Glomerular visceral epithelial cell (primary cell): ENCODE measurements around the gene ZNF79.

Source experiments
- DNase-seq: peaks from one replicate; pipeline ENCODE4 v3.0.0-alpha.2; 2016; ENCODE audit errors: extremely low spot score

The ZNF79 gene

DNA sequence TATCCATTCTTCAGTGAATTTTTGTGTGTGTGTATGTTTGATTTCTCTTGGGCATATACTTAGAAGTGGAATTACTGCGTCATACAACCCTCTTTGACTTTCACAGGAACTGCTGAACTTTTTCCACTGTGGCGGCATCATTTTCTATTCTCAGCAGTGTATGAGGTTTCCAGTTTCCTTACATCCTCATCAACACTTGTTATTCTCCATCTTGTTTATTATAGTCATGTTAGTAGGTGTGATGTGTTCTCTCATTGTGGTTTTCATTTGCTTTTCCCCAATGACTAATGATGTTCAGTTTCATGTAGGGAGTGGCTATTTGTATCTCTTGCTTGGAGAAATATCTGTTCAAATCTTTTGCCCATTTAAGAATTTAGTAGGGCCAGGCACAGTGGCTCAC, 2.6 kb downstream of the ZNF79 start:
- no peak for DNase-seq

DNA sequence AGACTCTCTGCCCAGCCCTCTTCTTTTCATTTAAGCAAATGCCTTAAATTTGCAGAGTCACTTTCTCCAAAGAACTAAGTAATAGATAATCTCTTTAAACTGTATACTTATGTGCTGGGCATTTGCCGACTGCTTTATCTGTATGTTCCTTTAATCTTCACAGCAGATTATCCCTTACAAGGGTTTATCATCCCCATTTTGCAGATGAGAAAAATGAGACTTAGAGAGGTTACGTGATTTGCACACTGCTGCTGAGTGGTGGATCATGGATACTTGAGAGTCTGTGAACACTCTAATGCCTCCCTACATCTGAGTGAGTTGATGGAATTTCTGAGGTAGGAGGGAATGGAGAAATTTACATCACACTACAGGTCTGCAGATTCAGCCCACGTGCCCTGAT, 4.2 kb downstream of the ZNF79 start:
- DNase-seq, result no peak

DNA sequence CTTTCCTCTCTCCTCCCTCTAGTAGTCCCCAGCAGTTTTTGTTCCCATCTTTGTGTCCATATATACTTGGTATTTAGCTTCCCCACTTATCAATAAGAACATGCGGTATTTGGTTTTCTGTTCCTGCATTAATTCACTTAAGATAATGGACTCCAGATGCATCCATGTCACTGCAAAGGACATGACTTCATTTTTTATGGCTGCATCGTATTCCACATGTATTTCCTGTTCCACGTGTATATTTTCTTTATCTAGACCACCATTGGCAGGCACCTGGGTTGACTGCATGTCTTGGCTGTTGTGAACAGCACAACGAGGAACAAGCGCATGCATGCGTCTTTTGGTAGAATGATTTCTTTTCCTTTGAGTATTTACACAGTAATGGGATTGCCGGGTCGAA, 6.2 kb downstream of the ZNF79 start:
- no peak for DNase-seq

DNA sequence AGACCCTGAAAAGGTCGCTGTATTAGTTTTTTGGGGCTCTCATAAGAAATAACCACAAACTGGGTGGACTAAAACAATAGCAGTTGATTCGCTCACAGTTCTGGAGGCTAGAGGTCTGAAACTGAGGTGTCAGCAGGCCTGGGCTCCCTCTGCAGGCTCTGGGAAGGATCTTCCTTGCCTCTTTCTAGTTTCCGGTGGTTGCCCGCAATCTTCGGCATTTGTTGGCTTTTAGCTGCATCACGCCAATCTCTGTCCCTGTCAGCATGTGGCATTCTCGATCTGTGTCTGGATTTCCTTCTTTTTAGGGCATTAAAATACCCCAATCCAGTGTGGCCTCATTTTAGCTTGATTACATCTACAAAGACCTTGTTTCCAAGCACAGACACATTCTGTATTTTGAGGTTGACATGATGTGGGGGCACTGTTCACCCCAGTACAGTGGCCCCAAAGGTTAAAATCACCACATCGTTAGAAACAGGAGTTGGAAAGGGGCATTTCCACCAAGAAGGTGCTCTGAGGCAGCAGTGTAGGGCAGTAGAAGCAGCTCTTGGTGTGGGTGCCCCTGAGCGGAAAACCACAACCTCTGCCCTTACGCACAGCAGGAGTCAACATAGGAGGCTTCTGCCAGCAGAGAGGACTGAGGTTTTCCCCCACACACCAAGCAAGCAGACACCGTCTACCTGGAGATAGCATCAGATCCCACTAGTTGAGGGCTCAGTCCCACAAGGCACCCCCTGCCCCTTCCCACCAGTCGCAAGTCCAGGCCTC, 13.5 kb downstream of the ZNF79 start:
- DNase-seq, result no peak

DNA sequence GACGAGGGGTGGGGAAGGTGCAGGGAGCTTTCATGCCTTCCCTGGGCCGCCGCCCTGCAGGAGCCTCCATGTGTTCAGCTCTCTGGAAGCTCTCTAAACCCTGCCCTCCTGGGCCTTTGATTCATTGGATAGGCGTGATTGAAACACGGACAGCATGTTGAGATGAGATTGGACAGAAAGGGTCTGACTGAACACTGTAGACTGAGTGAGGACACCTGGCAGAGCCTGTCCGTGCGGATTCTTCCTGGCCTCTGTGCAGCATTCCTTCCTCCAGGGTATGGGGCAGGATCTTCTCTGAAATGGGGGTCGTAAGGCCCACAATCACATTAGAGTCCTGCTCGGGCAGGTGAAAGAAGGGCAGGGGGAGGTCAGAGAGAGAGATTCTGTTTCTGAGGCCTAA, 14.2 kb downstream of the ZNF79 start:
- no peak for DNase-seq

DNA sequence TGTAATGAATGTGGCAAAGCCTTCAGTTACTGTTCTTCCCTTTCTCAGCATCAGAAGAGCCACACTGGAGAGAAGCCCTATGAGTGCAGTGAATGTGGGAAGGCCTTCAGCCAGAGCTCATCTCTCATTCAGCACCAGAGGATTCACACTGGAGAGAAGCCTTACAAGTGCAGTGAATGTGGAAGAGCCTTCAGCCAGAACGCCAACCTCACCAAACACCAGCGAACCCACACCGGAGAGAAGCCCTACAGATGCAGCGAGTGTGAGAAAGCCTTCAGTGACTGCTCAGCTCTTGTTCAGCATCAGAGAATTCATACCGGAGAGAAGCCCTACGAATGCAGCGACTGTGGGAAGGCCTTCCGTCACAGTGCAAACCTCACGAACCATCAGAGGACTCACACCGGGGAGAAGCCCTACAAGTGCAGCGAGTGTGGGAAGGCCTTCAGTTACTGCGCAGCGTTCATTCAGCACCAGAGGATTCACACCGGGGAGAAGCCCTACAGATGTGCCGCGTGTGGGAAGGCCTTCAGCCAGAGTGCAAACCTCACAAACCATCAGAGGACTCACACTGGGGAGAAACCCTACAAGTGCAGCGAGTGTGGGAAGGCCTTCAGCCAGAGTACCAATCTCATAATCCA, 20.2 kb downstream of the ZNF79 start:
- no peak for DNase-seq

DNA sequence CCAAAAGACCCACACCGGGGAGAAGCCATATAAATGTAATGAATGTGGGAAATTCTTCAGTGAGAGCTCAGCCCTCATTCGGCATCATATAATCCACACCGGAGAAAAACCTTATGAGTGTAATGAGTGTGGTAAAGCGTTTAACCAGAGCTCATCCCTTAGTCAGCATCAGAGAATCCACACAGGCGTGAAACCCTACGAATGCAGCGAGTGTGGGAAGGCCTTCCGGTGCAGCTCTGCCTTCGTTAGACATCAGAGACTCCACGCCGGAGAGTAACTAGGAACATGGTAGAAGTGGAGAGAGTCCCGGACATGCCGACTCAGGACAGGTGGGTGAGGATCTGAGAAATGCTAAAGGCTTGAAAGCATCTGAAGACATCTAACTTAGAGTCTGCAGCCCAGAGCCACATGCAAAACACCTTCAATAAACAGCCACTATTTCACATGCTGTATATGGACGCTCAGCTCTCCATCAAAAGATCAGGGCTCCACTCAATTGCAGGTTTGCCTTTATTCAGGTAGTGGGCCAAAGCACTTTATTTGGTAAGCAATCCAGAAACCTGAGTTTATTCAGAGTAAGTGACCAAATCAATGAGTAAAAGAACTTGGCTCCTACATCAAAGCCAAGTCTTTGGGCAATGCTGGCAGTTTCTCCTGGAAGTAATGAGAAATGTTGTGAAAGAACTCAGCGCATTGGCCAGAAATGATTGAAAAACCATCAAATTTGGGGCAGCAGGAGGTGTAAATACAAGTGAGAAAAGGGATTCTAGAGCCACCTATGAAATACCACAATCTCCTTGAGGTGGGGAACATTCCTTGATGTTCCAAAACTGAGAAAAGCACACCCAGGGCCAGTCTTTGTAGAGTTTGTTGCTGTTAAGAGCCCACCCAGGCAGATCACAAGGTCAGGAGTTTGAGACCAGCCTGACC, 21.0 kb downstream of the ZNF79 start:
- DNase-seq, result peak; percentile 15

DNA sequence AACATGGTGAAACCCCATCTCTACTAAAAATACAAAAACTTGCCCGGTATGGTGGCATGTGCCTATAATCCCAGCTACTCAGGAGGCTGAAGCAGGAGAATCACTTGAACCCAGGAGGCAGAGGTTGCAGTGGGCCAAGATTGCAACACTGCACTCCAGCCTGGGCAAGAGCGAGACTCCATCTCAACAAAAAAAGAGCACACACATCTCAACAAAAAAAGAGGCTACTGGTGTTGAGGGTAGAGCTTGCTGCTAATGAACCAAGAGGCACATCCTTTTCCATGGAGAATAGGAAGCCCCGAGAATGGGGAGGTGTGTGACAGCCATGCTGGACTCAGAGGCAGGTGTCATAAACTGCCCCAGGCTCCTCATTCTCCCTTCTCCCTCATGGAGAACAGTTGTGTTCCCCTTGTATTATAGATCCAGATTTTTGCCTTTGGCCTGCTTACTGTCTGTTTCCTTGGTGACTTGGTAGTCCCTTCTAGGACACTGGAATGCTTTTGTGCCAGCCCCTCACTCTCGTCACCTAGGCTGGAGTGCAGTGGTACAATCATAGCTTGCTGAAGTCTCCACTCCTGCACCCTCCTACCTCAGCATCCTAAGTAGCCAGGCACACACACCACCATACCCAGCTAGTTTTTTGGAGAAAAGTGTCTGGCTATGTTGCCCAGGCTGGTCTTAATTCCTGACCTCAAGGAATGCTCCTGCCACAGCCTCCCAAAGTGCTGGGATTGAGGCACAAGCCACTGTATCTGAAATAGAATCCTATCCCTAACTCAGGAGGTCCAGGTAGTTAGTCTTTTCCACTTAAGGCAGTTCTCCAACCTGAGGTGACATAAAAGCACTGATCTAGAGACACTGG, 21.9 kb downstream of the ZNF79 start:
- DNase-seq, result peak; percentile 18

DNA sequence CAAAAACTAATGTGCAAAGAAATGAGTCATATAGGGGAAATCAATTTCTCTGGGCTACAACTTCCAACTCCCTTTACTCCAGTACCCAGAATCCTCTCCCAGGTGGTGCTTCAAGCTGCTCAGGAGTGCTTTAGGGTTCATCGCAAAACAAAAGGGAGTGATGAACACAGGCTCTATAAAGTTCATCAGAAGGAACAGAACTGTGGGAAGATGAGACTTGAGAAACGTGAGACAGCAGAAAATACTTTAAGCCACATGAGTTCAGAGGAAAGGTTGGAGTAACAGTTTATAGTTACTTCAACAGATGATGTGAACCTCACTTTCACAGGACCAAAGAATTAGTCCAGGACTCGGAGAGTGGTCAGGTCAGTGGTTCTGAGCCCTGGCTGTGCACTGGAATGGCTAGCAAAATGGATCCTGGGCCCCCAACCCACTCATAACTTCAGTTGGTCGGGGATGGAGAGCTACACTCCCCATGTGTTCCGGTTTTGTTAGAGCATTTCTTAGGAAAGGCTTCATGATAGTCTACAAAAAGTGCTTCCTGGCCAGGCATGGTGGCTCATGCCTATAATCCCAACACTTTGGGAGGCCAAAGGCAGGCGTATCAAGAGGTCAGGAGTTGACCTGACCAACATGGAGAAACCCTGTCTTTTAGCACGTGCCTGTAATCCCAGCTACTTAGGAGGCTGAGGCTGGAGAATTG, 22.7 kb downstream of the ZNF79 start:
- no peak for DNase-seq

DNA sequence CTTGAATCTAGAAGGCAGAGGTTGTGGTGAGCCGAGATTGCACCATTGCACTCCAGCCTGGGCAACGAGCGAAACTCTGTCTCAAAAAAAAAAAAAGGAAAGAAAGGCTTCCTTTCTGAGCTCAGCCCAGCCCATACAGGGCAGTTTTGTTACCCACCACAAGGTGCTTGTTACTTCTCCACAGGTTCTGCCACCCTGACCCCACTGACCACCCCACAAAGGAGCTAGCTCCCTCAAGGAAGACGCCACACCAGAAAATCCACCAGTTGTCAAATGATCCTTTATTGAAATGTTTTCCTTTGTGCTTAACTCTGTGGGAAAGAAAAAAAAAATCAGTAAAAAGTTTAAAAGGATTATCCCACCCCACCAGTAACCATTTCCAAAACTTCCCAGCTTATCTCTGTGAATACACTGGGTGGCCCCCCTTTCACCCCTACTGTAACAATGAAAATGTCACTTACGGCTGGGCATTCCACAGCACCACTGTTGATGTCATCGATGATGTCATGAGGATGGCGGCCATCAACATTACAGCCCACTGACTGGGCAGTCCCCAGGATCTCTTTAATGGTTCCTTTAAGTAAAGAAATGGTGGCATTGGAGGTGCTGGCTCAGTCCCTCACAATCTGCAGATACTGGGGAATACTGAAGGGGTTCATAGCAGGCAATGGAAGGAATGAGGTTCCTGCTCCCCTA, 23.4 kb downstream of the ZNF79 start:
- no peak for DNase-seq

DNA sequence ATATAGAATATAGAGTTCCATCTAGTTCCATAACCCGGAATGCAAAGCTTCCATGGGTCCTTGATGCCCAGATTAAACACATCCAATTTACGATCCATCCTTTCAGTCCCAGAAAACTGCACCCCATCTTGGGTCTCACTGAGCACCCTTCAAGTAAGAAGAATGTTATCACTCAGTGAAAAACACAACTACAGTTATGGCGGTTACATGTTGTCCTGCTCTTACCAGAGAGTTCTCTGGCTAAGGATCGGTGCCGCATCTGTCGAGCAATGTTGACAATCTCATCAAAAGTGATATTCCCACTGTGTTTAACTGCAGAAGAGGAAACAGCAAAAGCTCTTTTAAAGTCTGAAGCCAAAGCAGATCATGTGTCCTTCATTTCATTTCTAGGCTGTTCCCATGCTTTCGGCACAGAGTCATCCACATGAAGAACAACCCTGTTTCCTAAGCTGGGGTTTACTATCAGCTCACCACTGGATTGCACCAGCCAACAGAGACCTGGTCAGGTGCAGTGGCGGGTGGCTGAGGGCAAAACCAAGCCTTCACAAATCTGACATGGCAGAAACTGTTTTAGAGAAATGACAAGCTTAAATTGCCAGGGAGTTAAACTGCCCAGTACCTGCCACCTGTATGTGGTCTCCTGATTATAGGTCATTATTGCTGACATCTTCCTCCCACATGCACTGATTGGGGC, 24.1 kb downstream of the ZNF79 start:
- DNase-seq, result no peak

DNA sequence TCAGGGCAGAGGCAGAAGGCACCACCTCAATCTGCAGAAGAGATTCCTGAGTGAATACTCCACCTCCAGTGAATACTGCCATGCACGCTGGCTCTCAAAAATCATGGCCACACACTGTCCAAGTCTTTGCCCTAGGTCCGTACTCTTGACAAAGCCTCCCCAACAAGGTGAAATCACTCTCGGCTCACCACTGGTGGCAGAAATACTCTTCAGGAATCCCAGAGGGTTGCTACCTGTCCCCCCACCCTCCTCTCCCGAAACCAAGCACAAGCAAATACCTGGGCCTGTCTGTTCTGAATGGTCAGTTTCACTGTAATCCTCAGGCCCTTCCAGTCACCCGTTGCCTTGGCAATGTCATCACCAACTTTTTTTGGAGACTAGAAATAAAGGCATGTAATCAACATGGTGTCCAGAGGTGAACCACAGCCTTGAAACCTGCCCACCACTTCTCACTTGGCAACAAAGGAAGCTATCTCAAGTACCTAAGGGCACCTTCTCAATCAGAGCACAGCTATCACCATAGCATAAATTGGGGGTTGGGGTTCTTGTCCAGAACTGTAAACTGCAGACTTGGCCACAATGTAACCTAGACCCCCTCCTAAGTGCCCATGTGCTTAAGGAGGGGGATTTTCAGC, 25.3 kb downstream of the ZNF79 start:
- DNase-seq, result peak; percentile 29

DNA sequence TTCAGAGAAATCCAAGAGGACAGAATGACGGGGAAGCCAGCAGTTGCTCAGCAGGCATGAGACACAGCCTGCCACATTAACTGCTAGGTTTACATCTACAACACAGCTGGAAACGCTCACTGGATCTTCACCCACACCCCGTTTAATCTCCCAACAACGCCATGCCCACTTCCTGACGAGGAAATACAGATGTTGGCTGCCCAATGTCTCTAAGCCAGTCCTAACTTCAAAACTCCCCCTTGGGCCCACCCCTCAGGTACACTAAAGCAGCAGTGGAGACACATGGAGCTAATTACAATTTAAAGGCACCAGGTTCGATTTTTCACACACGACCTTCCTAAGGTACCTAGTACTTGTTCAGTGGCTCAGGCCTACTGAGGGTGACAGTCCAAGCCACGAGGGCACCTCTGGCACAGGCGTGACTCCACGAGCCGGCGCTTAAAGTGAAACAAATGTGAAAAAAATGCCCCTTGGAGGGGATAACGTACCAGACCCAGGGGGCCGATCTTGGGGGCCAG, 26.1 kb downstream of the ZNF79 start:
- peak; percentile 28 for DNase-seq

DNA sequence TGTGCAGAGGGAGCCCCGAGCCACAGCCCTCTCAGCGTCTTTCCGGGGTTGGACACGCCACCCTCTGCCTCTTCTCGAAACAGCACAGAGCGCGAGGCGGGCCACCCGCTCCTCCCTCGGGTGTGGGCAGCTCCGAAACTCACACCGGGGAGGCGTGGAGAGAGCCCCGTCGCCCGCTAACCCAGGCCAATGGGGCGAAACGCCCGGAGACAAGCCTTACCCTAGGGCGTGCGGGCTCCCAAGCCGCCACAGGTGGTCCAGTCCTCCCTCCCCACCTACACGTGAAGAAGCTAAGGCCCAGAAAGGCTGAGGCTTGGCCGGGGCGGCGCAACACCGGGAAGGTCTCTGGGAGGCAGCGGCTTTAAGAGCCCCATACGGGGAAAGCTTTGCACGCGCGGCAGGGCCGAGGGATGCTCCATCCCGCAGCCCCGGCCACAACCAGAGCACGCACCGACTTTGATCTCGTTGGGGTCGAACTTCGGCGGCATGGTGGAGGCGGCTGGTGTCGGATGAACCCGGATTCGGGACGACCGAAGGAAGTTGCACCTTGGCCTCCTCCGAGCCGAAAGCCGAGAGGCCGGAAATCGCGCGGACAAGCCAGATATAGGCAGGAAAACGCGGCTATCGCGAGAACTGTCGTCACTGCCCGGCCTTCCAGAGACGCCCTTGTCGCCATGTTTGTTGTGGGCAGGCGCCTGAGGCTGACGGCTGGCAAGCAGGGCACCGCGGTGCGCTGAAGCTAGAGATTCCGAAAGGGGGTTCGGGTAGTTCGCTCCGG, 26.8 kb downstream of the ZNF79 start, which contains the start of the genes LRSAM1 and RPL12:
Gene LRSAM1 (plus strand): TSS at position 681 of the 778 bp plus-strand sequence. CDS start 3,018 bp downstream, outside the sequence.
Gene RPL12 (minus strand): TSS at position 577 of the 778 bp plus-strand sequence. CDS start 89 bp downstream, at position 488.
- DNase-seq, result peak; percentile 97

DNA sequence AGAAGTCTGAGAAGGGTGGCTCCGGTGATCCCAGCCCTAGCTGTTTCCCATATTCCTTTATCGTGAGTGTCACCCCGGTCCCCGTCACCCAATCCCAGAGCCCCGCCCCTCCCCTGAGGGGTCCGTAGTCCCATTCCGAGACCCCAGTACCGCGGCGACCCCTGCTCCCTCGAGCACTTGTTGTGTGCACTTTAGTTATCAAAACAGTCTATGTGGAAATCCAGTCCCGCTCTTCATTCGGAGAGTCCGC, 27.4 kb downstream of the ZNF79 start:
- no peak for DNase-seq

DNA sequence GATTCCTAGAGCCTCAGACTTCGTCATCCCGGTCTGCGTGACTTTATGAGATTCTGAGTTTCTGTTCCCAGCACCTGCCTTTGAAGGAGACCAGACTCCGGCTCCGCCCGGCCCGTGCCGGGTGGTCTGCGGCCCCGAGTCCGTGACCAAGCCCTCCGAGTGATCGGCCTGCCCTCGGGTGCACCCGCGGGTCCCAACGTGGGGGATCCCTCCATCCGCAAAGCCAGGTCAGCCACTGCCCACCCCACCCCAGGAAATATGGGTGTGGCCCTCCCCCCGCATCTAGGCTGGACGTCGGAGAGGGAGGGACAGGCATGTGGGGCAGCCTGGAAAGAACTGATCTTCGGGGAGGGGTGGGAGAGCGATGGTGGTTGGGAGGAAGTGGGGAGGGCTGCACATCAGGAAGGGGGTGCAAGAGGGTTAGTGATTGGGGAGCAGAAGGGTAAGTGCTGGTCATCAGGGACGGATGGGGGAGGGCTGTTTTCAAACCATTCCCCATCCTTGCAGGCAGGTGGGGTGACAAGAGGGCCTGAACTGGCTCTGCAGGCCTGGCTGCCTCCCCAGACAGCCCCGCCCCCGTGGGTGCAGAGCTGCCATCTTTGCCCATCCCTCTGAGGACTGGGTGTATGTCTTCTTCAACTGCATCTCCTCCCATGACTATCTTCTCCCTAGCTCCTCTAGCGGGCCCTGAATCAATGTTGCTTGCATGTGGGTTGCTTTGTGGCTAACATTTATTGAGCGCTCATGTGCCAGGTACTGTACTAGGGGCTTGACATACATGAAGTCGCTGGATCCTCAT, 27.9 kb downstream of the ZNF79 start:
- DNase-seq, result peak; percentile 63

DNA sequence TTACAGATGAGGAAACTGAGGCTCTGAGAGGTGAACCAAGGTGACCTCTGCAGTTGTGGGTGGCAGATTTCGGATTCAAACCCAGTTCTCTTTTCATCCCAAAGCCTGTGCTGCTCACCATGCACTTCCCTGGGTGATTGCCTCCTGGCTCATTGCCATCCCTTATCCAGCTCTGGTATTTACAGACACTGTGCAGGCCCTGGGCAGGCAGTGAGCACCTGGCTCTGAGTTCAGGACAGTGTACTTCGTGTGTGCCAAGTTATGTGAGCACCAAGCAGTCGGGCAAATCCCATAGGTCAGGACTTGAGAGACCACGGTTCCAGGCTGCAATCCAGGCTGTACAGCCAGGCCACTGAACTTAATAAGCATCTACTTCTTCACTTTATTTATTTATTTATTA, 28.5 kb downstream of the ZNF79 start:
- DNase-seq, result peak; percentile 39
